Neural cell (in vitro differentiated cells): ENCODE measurements around the gene PTCH2. TPM values are rescaled to one million over a fixed set of nuclear protein-coding genes. Genes with fewer than 3 reads are reported as not detected.
"Not testable (repeated sequence)": the region's sequence is repeated elsewhere in the genome, so short reads cannot be mapped to it uniquely, and the experiment has no call there.

Experiments
- H2AFZ ChIP-seq: fragments of 200-600, 300-800 bp; sonication (generic), shearing (Covaris generic); 2 replicates; pipeline ENCODE4 v1.6.0; 2014; ENCODE audit warnings: low read depth, mild to moderate bottlenecking, antibody characterized with exemption, low read length, moderate library complexity
- H3F3A ChIP-seq: fragments of 200-600 bp; shearing (Covaris generic); 2 replicates; pipeline ENCODE4 v1.6.1; 2016; ENCODE audit warnings: mild to moderate bottlenecking, moderate library complexity, mixed read lengths, antibody characterized with exemption, low read length; ENCODE audit not compliant: insufficient read depth, poor library complexity, severe bottlenecking
- H3K27ac ChIP-seq: fragments of 200-600, 300-800 bp; sonication (generic), shearing (Covaris generic); 2 replicates; pipeline ENCODE4 v1.5.1; 2014; ENCODE audit warnings: mild to moderate bottlenecking, low read length, moderate library complexity
- H3K27me3 ChIP-seq: fragments of 300-800, 200-600 bp; sonication (generic), shearing (Covaris generic); 2 replicates; pipeline ENCODE4 v1.6.0; 2014; ENCODE audit warnings: mild to moderate bottlenecking, low read depth, low read length, moderate library complexity; ENCODE audit not compliant: insufficient read depth
- H3K36me3 ChIP-seq: fragments of 300-800, 200-600 bp; sonication (generic), shearing (Covaris generic); 2 replicates; pipeline ENCODE4 v1.5.1; 2014; ENCODE audit warnings: mild to moderate bottlenecking, antibody characterized with exemption, low read length, moderate library complexity; ENCODE audit not compliant: insufficient read depth
- H3K4me2 ChIP-seq: fragments of 300-800, 200-600 bp; sonication (generic), shearing (Covaris generic); 2 replicates; pipeline ENCODE4 v1.6.0; 2014; ENCODE audit warnings: mild to moderate bottlenecking, low read length
- H3K4me3 ChIP-seq: fragments of 300-800, 200-600 bp; sonication (generic), shearing (Covaris generic); 2 replicates; pipeline ENCODE4 v1.5.1; 2014; ENCODE audit warnings: mild to moderate bottlenecking, low read length, moderate library complexity
- H3K79me2 ChIP-seq: fragments of 200-600 bp; shearing (Covaris generic); replicated peaks from 2 replicates; pipeline ENCODE4 v1.6.0; 2014; ENCODE audit warnings: mild to moderate bottlenecking, low read length, moderate library complexity; ENCODE audit not compliant: insufficient read depth
- H3K9ac ChIP-seq: fragments of 300-800, 200-600 bp; sonication (generic), shearing (Covaris generic); 2 replicates; pipeline ENCODE4 v1.6.1; 2016; ENCODE audit warnings: mild to moderate bottlenecking, low read length, mixed read lengths
- H3K9me2 ChIP-seq: fragments of 200-600 bp; shearing (Covaris generic); 2 replicates; pipeline ENCODE4 v1.6.1; 2016; ENCODE audit warnings: mild to moderate bottlenecking, low read length, mixed read lengths; ENCODE audit not compliant: insufficient read depth
- H3K9me3 ChIP-seq: fragments of 200-600, 300-800 bp; sonication (generic), shearing (Covaris generic); 2 replicates; pipeline ENCODE4 v1.6.1; 2016; ENCODE audit warnings: mild to moderate bottlenecking, mixed run types, low read length, moderate library complexity, mixed read lengths
- H4K20me1 ChIP-seq: fragments of 200-600 bp; shearing (Covaris generic); 2 replicates; pipeline ENCODE4 v1.6.1; 2016; ENCODE audit warnings: mild to moderate bottlenecking, mixed run types; ENCODE audit not compliant: insufficient read depth
- CTCF ChIP-seq: fragments of 450-650 bp; IDR thresholded peaks from 2 replicates; pipeline ENCODE4 v1.5.1; 2014; ENCODE audit warnings: antibody characterized with exemption, mild to moderate bottlenecking, moderate library complexity; ENCODE audit not compliant: poor library complexity, severe bottlenecking
- EP300 ChIP-seq: fragments of 450-650 bp; conservative IDR thresholded peaks from 2 replicates; pipeline ENCODE4 v1.6.1; 2014; ENCODE audit warnings: antibody characterized with exemption, mild to moderate bottlenecking, moderate library complexity; ENCODE audit not compliant: poor library complexity, severe bottlenecking
- EZH2 ChIP-seq: fragments of 200-600, 300-800 bp; shearing (Covaris generic), sonication (generic); IDR thresholded peaks from 2 replicates; pipeline ENCODE4 v1.6.1; 2014; ENCODE audit warnings: antibody characterized with exemption, low read length, borderline replicate concordance, mild to moderate bottlenecking; ENCODE audit not compliant: insufficient read depth, poor library complexity, severe bottlenecking
- MXI1 ChIP-seq: fragments of 450-650 bp; conservative IDR thresholded peaks from 2 replicates; pipeline ENCODE4 v1.6.1; 2014; ENCODE audit warnings: antibody characterized with exemption, mild to moderate bottlenecking; ENCODE audit not compliant: poor library complexity, severe bottlenecking
- POLR2AphosphoS5 ChIP-seq: IDR thresholded peaks from 2 replicates; pipeline ENCODE4 v1.6.1; 2012
- RAD21 ChIP-seq: fragments of 450-650 bp; conservative IDR thresholded peaks from 2 replicates; pipeline ENCODE4 v1.6.1; 2014; ENCODE audit warnings: antibody characterized with exemption, mild to moderate bottlenecking, moderate library complexity
- REST ChIP-seq: IDR thresholded peaks from 2 replicates; pipeline ENCODE4 v1.6.1; 2012; ENCODE audit warnings: borderline replicate concordance
- SMC3 ChIP-seq: fragments of 450-650 bp; conservative IDR thresholded peaks from 2 replicates; pipeline ENCODE4 v1.6.1; 2014; ENCODE audit warnings: antibody characterized with exemption, mild to moderate bottlenecking, moderate library complexity; ENCODE audit not compliant: poor library complexity
- TAF1 ChIP-seq: IDR thresholded peaks from 2 replicates; pipeline ENCODE4 v1.6.1; 2012; ENCODE audit warnings: low read depth
- polyA plus RNA-seq: library from polyadenylated mRNA; depleted of rRNA; stranded (reverse); fragments of >200 nt; gene quantifications from 2 replicates; pipeline ENCODE4 v1.2.3, GENCODE V29; 2014

PTCH2 gene
- polyA plus RNA-seq, 1 donor from 2014 or later = 1.3 TPM

GRCh38 chr1:44812822-44813543 is 30.1 kb downstream of the PTCH2 start:
- H3K9ac ChIP-seq = no peak overlapping the region
- H3K27ac ChIP-seq = no peak overlapping the region
- H4K20me1 ChIP-seq = no peaks in the 10 kb centered on the region
- H3K9me2 ChIP-seq = no peaks in the 10 kb centered on the region
- no peak overlapping the region for H3K4me2 ChIP-seq
- no peaks in the 10 kb centered on the region for H3F3A ChIP-seq
- H3K4me3 ChIP-seq = peak overlapping the region; percentile 59
- no peaks in the 10 kb centered on the region for H3K27me3 ChIP-seq
- TF ChIP-seq REST (no peak), EZH2 (no peak)
- H3K36me3 ChIP-seq = no peaks in the 10 kb centered on the region
- no peaks in the 10 kb centered on the region for H3K79me2 ChIP-seq
- H3K9me3 ChIP-seq = no peaks in the 10 kb centered on the region
- no peak overlapping the region for H2AFZ ChIP-seq

GRCh38 chr1:44811234-44811633 is 31.8 kb downstream of the PTCH2 start:
- no peak overlapping the region for H3K4me2 ChIP-seq
- H3K9ac ChIP-seq = no peak overlapping the region

GRCh38 chr1:44810762-44811105 is 32.3 kb downstream of the PTCH2 start:
- H3K9me2 ChIP-seq, H3K9ac ChIP-seq, H3K79me2 ChIP-seq, H3K4me3 ChIP-seq, H3K27ac ChIP-seq, H3K27me3 ChIP-seq, H4K20me1 ChIP-seq, H3K36me3 ChIP-seq, H2AFZ ChIP-seq, H3K9me3 ChIP-seq, H3F3A ChIP-seq, H3K4me2 ChIP-seq: not testable (repeated sequence)

More at GRCh38 chr1:44811234-44811633, 31.8 kb downstream of the PTCH2 start:
- H3K79me2 ChIP-seq = no peaks in the 10 kb centered on the region
- no peaks in the 10 kb centered on the region for H3F3A ChIP-seq
- TF ChIP-seq TAF1 (no peak), RAD21 (no peak), REST (no peak), MXI1 (no peak), EP300 (no peak), EZH2 (no peak), POLR2AphosphoS5 (no peak), SMC3 (no peak), CTCF (no peak)
- H3K27ac ChIP-seq = no peak overlapping the region
- no peak overlapping the region for H2AFZ ChIP-seq
- no peaks in the 10 kb centered on the region for H3K27me3 ChIP-seq
- no peaks in the 10 kb centered on the region for H4K20me1 ChIP-seq
- H3K36me3 ChIP-seq = no peaks in the 10 kb centered on the region
- H3K9me3 ChIP-seq = no peaks in the 10 kb centered on the region
- no peak overlapping the region for H3K4me3 ChIP-seq
- no peaks in the 10 kb centered on the region for H3K9me2 ChIP-seq
